DMS53 treated with DMSO at 0.1 percent for 48 hours (cell line): ENCODE data around the gene HES3.
"Not testable (repeated sequence)": the region's sequence is repeated elsewhere in the genome, so short reads cannot be mapped to it uniquely, and the experiment has no call there.

Experiments
- DNase-seq: peaks from one replicate; lab custom pipeline; 2025; ENCODE audit not compliant: unreplicated experiment; lab: John Stamatoyannopoulos, UW

The HES3 gene

DNA sequence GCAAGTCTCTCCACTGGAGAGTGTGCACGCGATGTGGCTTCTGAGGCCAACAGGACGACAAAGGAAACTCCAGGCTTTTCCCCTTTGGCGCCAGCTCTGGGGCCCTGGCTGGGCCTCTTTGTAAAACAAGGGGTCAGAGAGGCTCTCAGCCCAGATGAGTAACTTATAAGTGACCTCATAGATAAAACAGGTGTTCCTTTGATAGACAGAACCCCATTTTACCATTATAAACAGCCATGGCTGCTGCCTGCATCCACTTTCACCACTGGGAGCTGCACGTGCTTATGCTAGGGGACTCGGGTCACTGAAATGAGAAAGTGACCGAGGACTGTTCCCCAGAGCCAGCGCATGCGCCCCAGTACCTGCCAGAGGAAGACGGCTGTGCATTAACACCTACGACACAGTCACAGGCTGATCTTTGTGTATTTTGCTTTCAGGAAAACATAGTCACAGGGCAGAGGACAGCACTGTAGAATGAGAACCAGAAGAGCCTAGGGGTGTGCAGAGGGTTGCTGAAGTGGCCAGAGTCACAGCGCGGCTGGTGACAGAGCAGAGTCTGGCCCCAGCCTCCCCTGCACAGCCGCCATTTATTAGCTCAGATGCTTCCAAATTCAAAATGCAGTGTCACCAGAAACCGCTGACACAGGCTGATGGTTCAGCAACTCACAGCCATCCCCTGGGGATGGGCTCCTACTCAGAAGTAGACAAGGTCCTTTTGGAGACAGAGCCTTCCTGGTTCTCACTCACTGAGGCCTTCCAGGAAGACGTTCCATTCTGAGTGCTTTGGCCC, 25.4 kb upstream of the HES3 start:
- DNase-seq: no peak

DNA sequence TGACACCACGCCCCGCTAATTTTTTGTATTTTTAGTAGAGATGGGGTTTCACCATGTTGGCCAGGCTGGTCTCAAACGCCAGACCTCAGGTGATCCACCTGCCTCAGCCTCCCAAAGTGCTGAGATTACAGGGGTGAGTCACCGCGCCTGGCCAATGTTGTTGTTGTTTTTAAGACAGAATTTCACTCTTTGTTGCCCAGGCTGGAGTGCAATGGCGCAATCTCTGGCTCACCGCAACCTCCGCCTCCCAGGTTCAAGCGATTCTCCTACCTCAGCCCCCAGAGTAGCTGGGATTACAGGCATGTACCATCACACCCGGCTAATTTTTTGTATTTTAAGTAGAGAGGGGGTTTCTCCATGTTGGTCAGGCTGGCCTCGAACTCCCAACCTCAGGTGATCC, 24.3 kb upstream of the HES3 start:
- DNase-seq: not testable (repeated sequence)

DNA sequence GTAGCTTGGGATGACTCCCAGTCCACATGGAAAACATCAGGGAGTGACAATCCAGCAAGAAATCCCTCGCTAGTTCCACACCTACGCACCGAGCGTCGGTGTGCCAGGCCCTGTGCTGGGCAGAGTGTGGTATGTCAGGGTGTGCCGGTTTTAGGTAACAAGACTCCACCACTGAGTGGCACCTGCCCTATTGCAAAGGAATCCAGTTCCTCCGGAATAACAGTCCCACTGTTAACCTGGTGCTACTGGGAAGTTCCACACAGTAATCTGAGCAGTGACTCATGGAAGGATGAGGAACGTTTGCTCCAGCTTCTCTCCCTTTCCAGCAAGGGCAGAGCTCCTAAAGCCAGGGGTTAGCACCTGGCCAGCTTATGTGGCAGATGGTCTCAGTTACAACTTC, 23.7 kb upstream of the HES3 start:
- DNase-seq: no peak

DNA sequence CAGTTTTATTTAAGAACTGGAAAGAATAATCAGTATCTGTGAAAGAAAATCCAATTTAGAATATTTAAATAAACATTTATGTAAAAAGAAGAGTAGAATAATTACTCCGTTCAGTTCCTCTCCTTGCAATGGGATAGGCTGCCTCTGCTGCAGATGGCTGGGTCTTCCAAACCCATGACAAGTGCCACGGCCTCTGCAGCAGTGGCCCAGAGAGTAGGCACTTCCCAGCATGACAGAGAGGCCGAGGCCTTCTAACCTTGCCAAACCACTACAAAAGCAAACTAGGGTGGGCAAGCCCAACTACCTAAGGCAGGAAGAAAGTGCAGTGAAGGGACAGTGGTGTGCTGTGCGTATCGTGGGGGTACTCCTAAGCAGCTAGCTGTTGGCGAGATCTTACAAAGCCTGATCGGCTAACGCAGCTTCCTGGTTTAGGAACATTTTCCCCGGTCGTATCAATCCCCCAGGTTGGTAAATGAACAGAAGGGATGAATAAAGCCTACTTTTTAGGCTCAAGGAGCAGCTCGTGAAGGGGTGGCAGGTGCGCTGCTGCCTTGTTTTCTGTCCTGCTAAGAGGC, 22.7 kb upstream of the HES3 start:
- no peak for DNase-seq

DNA sequence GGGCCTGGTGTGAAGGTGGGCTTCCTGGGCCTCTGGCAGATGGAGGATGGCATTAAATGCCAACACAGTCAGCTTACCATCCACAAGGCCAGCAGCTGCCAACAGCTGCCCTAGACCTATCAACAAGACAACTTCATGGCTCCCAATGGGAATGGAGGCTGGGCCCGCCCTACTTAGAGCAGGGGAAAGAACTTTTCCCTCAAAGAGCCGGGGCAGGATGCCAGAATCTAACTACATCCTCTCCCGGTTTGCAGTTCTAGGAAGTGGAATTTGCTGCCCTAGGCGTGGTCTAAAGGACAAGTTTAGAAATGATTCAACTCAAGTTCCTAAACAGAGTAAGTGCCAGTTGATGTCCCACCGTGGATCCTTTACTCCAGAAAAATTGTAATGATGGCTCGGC, 21.3 kb upstream of the HES3 start:
- DNase-seq: no peak

DNA sequence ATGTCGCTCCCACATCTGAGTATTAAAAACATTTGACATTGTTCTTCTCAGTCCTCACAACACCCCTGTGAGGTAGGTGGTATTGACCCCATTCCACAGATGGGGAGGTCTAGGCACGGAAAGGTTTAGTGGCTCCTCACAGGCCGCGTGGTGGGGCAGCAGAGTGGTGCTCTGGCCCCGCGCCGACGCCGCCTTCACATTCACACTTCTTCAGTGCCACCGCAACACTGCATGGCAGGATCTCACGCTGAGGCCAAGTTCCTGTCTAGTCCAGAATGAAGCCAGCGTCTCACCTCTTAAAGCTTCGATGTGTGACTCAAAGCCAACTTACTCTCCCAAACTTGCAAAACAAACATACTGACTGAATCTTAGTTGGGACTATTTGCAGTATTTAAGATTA, 20.4 kb upstream of the HES3 start:
- DNase-seq: no peak

DNA sequence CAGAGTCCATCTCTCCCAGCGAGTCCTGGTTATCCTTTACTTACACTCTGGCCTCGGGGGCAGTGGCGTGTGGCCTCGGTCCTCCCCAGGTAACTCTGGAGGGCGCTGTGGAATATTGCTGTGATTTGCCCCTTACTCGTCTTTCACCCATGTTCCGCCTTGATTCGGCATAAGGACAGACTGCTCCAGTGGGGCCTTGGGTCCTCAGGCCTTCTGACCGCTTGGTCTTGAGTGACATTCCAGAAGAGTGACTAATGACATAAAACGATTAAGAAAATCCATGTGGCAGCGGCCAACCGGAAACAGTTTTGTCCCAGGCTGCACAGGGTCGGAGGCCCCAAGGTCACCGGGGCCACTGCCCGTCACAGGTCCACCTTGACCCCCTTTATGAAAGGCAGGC, 19.3 kb upstream of the HES3 start:
- no peak for DNase-seq

DNA sequence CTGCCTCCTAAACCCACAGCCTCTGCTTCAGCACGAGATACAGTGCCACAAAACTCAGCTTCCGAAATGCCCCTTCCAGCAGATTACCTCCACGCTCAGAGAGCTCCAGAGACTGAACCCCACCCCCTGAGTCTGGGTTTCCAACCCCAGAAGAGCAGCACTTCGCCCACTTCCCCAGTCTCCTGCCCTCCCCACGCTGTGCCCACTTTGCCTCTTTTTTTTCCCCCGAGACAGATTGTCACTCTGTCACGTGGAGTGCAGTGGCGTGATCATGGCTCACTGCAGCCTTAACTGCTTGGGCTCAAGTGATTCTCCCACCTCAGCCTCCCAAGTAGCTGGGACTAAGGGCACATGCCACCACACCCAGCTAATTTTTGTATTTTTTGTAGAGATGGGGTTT, 18.3 kb upstream of the HES3 start:
- no peak for DNase-seq

DNA sequence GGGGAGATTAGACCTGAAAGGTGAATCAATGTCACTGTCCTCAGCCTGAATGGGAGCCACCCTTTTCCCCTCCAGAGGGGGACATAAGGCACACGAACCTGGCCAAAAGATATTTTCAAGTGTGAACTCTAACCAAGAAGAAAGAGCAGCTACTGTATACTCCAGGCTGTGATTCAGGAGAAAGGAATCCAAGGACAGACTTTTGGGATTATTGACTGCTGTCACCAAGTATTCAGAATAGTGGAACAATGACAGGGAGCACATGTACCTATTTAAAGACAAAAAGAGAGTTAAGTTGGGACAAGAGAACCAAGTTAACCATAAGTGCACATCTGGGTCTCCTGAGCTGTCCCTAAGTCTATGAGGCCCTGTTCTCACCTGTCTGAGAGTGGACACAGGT, 10.6 kb upstream of the HES3 start:
- no peak for DNase-seq

DNA sequence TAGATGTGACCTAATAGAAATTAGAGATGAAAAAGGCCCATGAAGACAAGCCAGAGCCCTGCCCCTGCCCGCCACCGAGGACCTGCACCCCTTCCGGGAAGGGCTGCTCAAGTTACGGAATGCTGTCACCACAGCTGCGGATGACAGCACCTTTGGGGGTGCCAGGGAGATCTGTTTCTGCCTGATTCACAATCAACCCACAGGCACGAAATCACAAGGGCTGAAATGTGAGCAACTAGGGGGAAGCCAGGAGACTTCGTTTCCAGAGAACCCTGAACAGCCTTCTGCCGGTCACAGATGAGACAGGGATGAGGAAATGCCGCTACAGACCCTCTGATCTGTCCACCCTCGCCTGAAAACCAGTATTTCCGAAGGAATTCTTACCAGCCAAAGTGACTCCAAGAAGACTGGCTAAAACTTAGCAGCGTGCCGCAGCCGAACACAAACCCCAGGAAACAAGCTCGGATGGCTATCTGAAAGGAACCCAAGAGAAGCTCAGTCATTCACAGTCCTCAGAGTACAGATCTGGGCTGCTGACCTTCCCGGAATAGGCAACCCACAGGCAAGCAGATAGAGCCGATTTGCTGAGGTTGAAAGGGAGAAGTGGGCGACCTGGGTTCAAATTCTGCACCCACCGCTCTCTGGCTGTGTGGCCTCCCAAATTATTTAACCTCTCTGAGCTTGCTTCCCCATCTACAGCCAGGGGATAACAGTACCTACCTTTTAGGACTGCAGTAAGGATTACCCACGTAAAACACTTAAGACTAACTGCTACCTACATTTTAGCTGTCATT, 9.3 kb upstream of the HES3 start:
- no peak for DNase-seq

DNA sequence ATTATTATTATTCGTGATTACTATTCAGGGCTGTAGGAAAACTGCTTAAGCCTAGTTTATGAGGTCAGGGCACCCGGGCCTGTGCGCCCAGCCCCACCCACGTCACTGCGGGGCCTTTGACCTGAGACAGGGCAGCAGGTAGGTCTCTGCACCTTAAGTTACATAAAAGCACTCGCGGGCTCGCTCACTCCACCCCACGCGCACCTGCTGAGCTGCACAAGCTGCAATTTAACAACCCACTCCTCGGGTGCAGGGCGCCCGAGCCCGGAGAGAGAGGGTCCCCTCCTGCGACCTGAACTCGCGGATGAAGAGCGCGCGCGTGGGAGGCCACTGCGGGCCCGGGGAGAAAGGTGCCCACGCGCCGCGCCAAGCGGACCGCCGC, 8.7 kb upstream of the HES3 start:
- DNase-seq: no peak

DNA sequence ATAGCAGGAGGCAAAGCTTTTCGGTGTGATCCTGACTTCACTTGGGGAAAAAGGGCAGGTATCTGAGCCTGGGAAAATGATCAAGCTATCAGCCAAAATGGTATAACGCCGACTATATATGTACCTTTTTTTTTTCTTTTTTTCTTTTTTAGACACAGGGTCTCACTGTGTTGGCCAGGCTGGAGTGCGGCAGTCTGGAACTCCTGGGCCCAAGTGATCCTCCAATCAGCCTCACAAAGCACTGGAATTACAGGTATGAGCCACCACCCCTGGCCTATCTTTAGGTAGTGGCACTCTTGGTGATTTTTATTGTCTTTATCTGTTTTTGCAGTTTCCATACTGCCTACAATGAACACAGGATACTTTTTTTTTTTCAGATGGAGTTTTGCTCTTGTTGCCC, 6.9 kb upstream of the HES3 start:
- DNase-seq: no peak

DNA sequence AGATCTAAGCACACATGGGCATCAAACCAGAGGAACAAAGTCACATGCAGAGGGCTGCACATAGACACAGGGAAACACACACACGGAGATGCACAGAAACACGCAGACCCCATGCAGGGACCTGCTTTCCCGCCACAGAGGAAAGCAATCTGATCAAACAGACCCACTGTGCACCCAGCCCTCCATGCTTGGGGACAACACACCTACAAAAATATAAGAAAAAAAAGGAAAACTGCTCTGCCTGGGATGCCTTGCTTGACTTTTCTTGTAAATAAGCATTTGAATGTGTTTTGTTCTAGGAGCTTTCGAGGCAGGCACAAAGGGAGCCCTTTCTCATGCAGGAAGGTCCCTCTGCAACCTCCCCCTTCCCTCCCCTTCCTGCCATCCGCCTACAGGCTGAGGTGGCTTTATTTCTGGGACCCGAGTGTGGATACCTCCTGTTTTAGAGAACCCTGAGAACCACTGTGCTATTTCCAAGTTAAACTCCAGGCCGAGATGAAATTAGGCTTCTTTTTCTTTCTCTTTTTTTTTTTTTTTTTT, 4.7 kb upstream of the HES3 start:
- no peak for DNase-seq

DNA sequence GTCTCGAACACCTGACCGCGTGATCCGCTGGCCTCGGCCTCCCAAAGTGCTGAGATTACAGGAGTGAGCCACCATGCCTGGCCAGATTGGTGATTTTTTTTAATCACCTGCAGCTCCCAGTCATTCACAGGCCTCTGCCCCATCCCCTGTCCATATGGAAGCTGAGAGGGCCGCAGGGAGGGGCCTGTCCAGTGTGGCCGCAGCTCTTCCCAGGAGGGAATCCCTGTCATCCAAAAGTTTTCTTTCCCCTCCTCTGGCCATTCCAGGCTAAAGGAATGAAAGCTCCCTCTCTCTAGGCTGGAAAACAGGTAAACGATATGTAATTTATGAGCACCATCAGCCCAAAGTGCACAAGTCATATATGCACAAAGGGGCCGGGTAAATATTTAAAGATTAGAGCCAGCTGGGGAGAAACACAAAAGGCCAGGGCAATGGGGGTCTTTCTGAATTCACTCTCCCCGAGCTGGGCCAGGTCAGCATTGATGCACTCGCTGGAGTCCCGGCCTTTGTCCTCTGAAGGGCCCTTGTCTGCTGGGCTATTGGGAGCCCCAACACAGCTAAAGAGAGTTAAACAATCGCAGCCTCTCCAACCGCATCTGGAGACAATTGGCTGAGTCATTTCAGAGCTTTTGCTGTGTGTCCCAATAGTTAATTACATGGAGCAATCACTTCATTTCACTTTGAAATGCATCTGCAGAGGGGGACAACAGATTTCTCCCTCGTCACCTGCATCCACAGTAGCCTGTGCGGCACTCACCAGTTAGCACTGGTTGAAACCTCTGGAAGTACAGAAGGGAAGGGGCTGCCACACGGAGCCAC, 3.8 kb upstream of the HES3 start:
- DNase-seq: peak; percentile 25

DNA sequence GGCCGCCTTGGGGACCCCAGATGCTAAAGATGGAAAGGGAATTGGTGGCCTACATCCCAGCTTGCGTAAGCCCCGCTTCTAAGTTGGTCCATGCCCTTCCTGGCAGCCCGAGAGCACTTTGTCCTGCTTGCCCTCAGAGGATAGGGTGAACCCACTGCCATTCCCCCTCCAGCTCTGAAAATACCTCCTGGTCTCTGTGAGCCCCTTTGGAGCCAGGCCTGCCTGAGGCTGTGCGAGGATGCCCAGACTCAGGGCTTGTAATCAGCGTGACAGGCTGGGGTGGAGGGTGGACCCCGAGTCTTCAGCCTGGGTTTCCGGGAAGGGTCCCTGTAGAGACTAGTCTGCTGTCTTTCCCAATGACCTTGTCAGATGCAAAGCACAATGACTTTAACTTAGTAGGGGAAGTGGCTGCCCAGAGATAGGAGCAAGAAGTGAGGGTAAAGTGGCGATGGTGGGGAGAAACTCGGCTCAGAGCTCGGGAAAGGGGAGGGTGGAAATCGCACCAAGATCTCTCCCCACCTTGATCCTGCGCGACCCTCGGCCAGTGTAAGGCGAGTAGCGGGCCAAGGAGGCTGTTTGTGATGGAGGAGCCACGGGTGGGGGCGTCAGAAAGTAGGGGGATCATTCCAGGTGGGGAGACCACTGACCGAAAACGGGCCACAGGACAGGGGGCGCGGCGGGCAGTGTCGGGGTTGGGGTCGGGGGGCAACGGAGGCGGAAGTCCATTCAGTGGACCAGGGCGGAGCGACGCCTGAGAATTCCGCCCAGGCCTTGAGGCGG, 2.7 kb upstream of the HES3 start:
- no peak for DNase-seq

DNA sequence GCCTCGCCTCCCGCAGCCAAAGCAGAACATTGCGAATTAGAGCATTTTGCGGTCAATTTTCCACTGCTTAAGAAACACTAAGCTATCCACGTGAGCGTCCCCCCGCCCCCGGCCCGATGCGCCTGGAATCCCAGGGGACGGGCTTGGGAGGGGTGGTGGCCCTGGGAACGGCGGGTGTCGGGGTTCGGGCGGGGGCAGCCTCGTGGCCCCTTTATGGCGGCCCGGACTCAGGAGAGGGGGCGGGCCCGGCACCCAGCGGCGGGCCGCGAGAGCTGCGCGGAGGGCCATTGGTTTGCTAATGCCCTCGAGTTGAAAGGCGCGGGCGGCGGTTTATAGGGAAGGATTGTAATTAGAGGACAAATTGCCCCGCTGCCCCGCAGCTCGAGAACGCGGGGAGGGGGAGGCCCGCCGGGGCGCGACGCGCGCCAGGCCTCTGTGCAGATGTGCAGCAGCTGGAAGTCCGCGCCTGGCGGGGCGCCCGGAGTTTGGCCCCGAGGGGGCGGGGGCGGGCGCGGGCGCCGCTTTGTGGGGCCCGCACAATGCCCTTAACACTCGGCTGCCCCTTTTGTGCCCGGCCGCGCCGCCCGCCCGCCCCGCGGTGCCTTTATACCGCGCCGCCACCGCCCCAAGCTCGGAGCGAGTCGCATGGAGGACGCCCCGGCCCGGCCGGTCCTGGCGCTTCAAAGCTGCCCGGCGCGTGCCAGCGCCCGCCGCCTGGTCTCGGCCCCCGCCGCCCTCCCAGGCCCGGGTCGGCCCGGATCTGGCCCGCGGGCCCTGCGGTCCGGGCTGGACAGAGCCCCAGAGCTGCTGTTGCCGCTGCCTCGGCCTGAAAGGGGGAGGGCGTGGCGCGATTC, 1.9 kb upstream of the HES3 start:
- DNase-seq: no peak

DNA sequence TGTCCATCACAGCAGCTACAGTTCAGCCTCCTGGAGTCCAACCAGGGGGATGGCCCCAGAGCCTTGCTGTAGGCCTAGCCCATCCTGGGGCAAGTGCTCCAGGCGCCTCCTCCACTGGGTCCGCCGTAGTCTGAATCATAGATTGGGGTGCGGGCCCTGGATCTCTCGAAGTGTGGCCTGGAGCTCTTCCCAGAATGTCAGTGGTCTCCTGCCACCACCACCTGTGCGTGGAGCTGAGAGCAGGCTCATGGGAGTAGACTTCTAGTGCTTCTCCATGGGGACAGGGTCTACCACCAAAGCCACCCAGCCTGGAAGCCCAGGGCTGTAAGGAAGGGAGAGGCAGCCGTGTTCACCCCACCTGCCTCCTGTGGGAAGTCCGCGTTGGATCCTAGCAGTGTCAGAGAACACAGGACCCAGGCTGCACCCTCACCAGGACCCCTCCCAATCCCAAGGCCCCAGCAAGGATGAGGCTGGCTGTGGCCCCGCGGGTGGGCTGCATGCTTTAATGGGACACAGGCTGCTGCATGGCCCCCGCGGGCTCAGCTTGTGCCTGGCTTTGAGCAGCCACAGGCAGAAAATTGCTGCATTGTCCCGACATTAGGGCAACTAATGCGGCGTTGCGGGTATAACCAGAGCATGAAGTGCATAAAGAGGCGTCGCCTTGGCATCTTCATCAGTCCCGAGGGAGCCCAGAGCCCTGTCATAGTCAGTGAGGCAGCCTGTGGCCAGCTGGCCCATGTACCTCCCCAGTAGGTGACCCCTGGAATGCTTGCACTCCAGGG, 735 bp upstream of the HES3 start:
- DNase-seq: no peak

DNA sequence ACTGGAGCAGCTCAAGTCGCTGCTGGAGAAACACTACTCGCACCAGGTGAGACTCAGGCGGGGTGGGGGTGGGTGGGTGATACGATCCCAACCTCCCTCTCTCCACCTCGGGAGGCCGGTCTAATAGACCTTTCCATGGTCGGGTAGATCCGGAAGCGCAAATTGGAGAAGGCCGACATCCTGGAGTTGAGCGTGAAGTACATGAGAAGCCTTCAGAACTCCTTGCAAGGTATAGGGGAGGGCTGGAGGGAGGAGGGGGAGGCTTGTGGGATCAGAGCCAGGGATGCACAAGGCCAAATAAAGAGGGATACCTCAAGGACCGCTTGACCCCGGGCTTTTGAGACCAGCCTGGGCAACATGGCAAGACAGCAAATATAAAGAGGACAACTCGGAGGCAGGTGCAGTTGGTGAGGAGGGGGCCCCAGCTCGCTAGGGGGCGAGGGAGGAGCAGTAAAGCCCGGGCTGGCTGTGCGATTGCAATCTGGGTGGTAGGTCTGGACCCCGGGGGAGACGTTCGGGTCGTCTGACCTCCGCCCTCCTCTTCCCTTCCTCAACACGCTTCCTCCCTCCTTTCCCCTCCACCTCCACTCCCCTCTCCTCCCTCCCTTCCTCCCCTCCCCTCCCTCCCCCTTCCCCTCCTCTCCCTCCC, 546 bp downstream of the HES3 start:
- DNase-seq: no peak
